Germinal center (tissue), 1 donor: ENCODE data around the gene SAP30BP.

Experiments
- DNase-seq: peaks from one replicate; pipeline ENCODE4 v3.0.0; 2012; ENCODE audit warnings: mixed read lengths, low spot score

The SAP30BP gene

GRCh38 chr17:75689441-75689873 lies 22.3 kb downstream of the SAP30BP start:
- DNase-seq = peak; percentile 57

GRCh38 chr17:75691371-75691791 lies 24.2 kb downstream of the SAP30BP start:
- no peak for DNase-seq

- DNase-seq = no peak
Measured at GRCh38 chr17:75691801-75692626, 24.9 kb downstream of the SAP30BP start.

- DNase-seq = no peak
Measured at GRCh38 chr17:75692976-75693375, 25.8 kb downstream of the SAP30BP start.

- no peak for DNase-seq
Measured at GRCh38 chr17:75693500-75694481, 26.7 kb downstream of the SAP30BP start.

GRCh38 chr17:75694536-75694935 lies 27.4 kb downstream of the SAP30BP start:
- no peak for DNase-seq

GRCh38 chr17:75695141-75695829 lies 28.1 kb downstream of the SAP30BP start:
- DNase-seq = no peak

- DNase-seq = no peak
Measured at GRCh38 chr17:75695830-75696271, 28.7 kb downstream of the SAP30BP start.

GRCh38 chr17:75697651-75698291 lies 30.6 kb downstream of the SAP30BP start:
- no peak for DNase-seq

- DNase-seq = no peak
Measured at GRCh38 chr17:75698659-75699058, 31.5 kb downstream of the SAP30BP start.

GRCh38 chr17:75701288-75701687 lies 34.1 kb downstream of the SAP30BP start:
- no peak for DNase-seq

GRCh38 chr17:75703191-75703590 lies 36.1 kb downstream of the SAP30BP start:
- no peak for DNase-seq

- no peak for DNase-seq
Measured at GRCh38 chr17:75703591-75703990, 36.5 kb downstream of the SAP30BP start.

- no peak for DNase-seq
Measured at GRCh38 chr17:75704963-75705875, 38.1 kb downstream of the SAP30BP start.

- no peak for DNase-seq
Measured at GRCh38 chr17:75706042-75706728, 39.0 kb downstream of the SAP30BP start.

GRCh38 chr17:75707079-75707571 lies 40.0 kb downstream of the SAP30BP start:
- no peak for DNase-seq

- DNase-seq = no peak
Measured at GRCh38 chr17:75712446-75712845, 45.3 kb downstream of the SAP30BP start.

- DNase-seq = no peak
Measured at GRCh38 chr17:75719732-75720131, 52.6 kb downstream of the SAP30BP start.

- DNase-seq = peak; percentile 83
Measured at GRCh38 chr17:75720656-75721462, 53.7 kb downstream of the SAP30BP start, which contains the start of gene ITGB4. TSS of gene ITGB4 (plus strand) at chr17:75721459. CDS start at chr17:75724704, 3,245 bp downstream.
